ENCODE results near the gene HSPB2.

GRCh38 chr11:111870886-111871692, 41.4 kb upstream of the HSPB2 start, which contains the start of gene ALG9:
- TF ChIP-seq RAD21 (IDR thresholded peaks at IDR 0.05; ENCODE audit: low read length) (no peak), POLR2A (IDR thresholded peaks at IDR 0.05; ENCODE audit: low read depth, low read length) (peak; percentile 20; the same call in 1 of the 2 replicates), CEBPB (IDR thresholded peaks at IDR 0.05; ENCODE audit: low read depth, low read length) (no peak), MXI1 (IDR thresholded peaks at IDR 0.05; ENCODE audit: borderline replicate concordance, low read depth, low read length) (no peak; the same call in 1 of the 2 replicates)
- TF ChIP-seq, protein P1, sequence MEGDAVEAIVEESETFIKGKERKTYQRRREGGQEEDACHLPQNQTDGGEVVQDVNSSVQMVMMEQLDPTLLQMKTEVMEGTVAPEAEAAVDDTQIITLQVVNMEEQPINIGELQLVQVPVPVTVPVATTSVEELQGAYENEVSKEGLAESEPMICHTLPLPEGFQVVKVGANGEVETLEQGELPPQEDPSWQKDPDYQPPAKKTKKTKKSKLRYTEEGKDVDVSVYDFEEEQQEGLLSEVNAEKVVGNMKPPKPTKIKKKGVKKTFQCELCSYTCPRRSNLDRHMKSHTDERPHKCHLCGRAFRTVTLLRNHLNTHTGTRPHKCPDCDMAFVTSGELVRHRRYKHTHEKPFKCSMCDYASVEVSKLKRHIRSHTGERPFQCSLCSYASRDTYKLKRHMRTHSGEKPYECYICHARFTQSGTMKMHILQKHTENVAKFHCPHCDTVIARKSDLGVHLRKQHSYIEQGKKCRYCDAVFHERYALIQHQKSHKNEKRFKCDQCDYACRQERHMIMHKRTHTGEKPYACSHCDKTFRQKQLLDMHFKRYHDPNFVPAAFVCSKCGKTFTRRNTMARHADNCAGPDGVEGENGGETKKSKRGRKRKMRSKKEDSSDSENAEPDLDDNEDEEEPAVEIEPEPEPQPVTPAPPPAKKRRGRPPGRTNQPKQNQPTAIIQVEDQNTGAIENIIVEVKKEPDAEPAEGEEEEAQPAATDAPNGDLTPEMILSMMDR (conservative IDR thresholded peaks at IDR 0.05; ENCODE audit: low read depth, low read length) = peak; percentile 30; the same call in 1 of the 2 replicates
- TF ChIP-seq, protein P2, sequence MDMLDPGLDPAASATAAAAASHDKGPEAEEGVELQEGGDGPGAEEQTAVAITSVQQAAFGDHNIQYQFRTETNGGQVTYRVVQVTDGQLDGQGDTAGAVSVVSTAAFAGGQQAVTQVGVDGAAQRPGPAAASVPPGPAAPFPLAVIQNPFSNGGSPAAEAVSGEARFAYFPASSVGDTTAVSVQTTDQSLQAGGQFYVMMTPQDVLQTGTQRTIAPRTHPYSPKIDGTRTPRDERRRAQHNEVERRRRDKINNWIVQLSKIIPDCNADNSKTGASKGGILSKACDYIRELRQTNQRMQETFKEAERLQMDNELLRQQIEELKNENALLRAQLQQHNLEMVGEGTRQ (IDR thresholded peaks at IDR 0.05; ENCODE audit: low read depth, low read length) = no peak

Data from IMR-90 (cell line).